ENCODE measurements around the gene RPS15. TPM values are rescaled to one million over a fixed set of nuclear protein-coding genes. Genes with fewer than 3 reads are reported as not detected.

Gene RPS15
- total and polyA plus RNA-seq, 3 experiments from 2014 or later: 1,485 to 2,756 (median 1,540) TPM

DNA sequence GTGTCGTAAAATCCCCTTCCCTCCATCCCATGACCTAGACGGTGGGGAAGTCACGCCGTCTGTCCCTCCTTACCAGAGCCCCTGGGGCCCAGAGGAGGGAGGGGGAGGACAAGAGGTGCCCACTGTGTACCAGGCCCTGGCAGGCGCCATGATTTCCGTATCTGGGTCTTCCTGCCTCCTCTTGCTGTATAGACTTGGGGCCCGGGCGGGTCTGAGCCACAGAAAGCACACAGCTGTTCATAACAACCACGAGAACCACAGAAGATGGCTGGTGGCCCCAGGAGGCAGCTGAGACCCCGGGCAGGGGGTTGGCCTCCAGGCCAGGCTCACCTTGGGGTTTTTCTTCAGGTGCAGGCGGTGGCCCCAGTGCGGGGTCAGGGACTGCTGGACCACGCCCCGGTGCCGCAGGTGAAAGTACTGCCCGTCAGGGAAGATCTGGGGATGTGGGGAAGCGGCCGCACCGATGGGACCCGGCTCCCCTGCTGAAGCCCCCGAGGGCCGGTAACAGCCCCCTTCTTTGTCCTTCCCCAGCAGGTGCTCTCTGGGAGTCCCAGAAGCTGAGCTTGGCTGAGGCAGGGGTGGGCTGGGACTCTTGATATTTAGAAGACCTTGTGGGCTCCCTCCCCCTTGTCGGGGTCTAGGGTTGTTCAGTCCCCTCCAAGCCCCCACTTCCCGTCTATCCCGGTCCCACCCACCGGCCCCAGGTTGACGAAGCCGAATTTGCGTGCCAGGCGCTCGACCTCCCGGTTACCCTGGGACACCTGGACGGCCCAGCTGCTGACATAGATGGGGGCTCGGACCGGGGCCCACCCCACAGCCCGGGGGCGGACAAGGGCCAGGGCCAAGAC is 51.5 kb downstream of the RPS15 start:
- Histone ChIP-seq H3K36me3 (ENCODE audit: insufficient read depth, low read length) (no peaks in the 10 kb centered on the region), H3K9me3 (ENCODE audit: low read length) (no peaks in the 10 kb centered on the region), H3K4me3 (ENCODE audit: low read length) (peak overlapping the region; percentile 92), H3K27ac (ENCODE audit: low read depth, low read length) (peak overlapping the region; percentile 69), H3K27me3 (ENCODE audit: insufficient read depth, low read length, poor library complexity, severe bottlenecking) (no peaks in the 10 kb centered on the region), H3K4me1 (ENCODE audit: insufficient read depth, low read length) (peaks cover 10% of the 10 kb centered on the region)
- ChIA-PET POLR2A (interaction anchor here (0.6 to 0.7 kb wide), 2 partner anchors 104 to 245 kb away, joined by 3 read pairs; no protein-coding TSS in a partner anchor), CTCF (interaction anchor here (1.7 to 1.8 kb wide), 2 partner anchors 32 to 45 kb away, joined by 5 read pairs; no protein-coding TSS in a partner anchor)
- Mint-ChIP-seq H3K9me3 (no peaks in the 10 kb centered on the region), H3K4me3 (peak overlapping the region; percentile 50 to 96 (median 74)), H3K27me3 (peaks cover 0 to 6% of the 10 kb centered on the region in 2 donors), H3K4me1 (peaks cover 7 to 18% (median 14%) of the 10 kb centered on the region in 3 donors), H3K36me3 (peaks cover 0 to 3% (median 0%) of the 10 kb centered on the region in 3 donors), H3K27ac (peak overlapping the region in 1 of 8 donors; percentile 46)
- DNase-seq: no peak

Other genes with a start within 250 kb of the RPS15 start
- 10 to 100 TPM; 66.9 to 69.7 TPM for gene STK11, start 232.6 kb upstream of the RPS15 start, total RNA-seq
- 37.0 TPM for gene STK11, start 232.6 kb upstream of the RPS15 start, polyA plus RNA-seq
- under 1 TPM; 0.22 to 0.80 TPM for gene CBARP, start 200.4 kb upstream of the RPS15 start, total RNA-seq
- gene CBARP, start 200.4 kb upstream of the RPS15 start, polyA plus RNA-seq: not detected
- gene ATP5F1D, start 196.6 kb upstream of the RPS15 start, total RNA-seq: 100 to 1,000 TPM; 179 to 180 TPM
- gene ATP5F1D, start 196.6 kb upstream of the RPS15 start, polyA plus RNA-seq: 271 TPM
- gene MIDN, start 189.8 kb upstream of the RPS15 start, total RNA-seq: 10 to 100 TPM; 39.8 to 45.3 TPM
- gene MIDN, start 189.8 kb upstream of the RPS15 start, polyA plus RNA-seq: 14.6 TPM
- gene CIRBP, start 169.1 kb upstream of the RPS15 start, total RNA-seq: 100 to 1,000 TPM; 253 to 258 TPM
- 238 TPM for gene CIRBP, start 169.1 kb upstream of the RPS15 start, polyA plus RNA-seq
- gene FAM174C, start 162.9 kb upstream of the RPS15 start, total RNA-seq: 100 to 1,000 TPM; 113 TPM
- gene FAM174C, start 162.9 kb upstream of the RPS15 start, polyA plus RNA-seq: 100 TPM
- not detected for gene EFNA2, start 152.5 kb upstream of the RPS15 start, total RNA-seq
- not detected for gene EFNA2, start 152.5 kb upstream of the RPS15 start, polyA plus RNA-seq
- gene NDUFS7, start 54.5 kb upstream of the RPS15 start, total RNA-seq: 100 to 1,000 TPM; 102 to 104 TPM
- 207 TPM for gene NDUFS7, start 54.5 kb upstream of the RPS15 start, polyA plus RNA-seq
- gene GAMT, start 36.9 kb upstream of the RPS15 start, total RNA-seq: 10 to 100 TPM; 29.0 to 29.5 TPM
- gene GAMT, start 36.9 kb upstream of the RPS15 start, polyA plus RNA-seq: 20.4 TPM
- gene DAZAP1, start 30.8 kb upstream of the RPS15 start, total RNA-seq: 100 to 1,000 TPM; 253 TPM
- gene DAZAP1, start 30.8 kb upstream of the RPS15 start, polyA plus RNA-seq: 7.7 TPM
- gene APC2, start 11.7 kb downstream of the RPS15 start, total RNA-seq: under 1 TPM; 0.09 to 0.11 TPM
- gene APC2, start 11.7 kb downstream of the RPS15 start, polyA plus RNA-seq: not detected
- gene C19orf25, start 40.8 kb downstream of the RPS15 start, total RNA-seq: 10 to 100 TPM; 36.9 to 41.4 TPM
- 56.7 TPM for gene C19orf25, start 40.8 kb downstream of the RPS15 start, polyA plus RNA-seq
- gene PCSK4, start 52.0 kb downstream of the RPS15 start, total RNA-seq: 1 to 10 TPM; 1.0 to 1.3 TPM
- gene PCSK4, start 52.0 kb downstream of the RPS15 start, polyA plus RNA-seq: 1.0 TPM
- gene REEP6, start 52.8 kb downstream of the RPS15 start, total RNA-seq: 1 to 10 TPM; 1.8 to 2.0 TPM
- gene REEP6, start 52.8 kb downstream of the RPS15 start, polyA plus RNA-seq: 4.5 TPM
- gene ADAMTSL5, start 74.6 kb downstream of the RPS15 start, total RNA-seq: 1 to 10 TPM; 2.3 to 2.7 TPM
- gene ADAMTSL5, start 74.6 kb downstream of the RPS15 start, polyA plus RNA-seq: 1.0 TPM
- gene PLK5, start 85.7 kb downstream of the RPS15 start, total RNA-seq: not detected
- not detected for gene PLK5, start 85.7 kb downstream of the RPS15 start, polyA plus RNA-seq
- 10 to 100 TPM; 10.8 TPM for gene MEX3D, start 129.9 kb downstream of the RPS15 start, total RNA-seq
- not detected for gene MEX3D, start 129.9 kb downstream of the RPS15 start, polyA plus RNA-seq
- 100 to 1,000 TPM; 127 to 138 TPM for gene MBD3, start 154.5 kb downstream of the RPS15 start, total RNA-seq
- gene MBD3, start 154.5 kb downstream of the RPS15 start, polyA plus RNA-seq: 13.7 TPM
- 100 to 1,000 TPM; 239 to 266 TPM for gene UQCR11, start 167.1 kb downstream of the RPS15 start, total RNA-seq
- 613 TPM for gene UQCR11, start 167.1 kb downstream of the RPS15 start, polyA plus RNA-seq
- gene TCF3, start 214.2 kb downstream of the RPS15 start, total RNA-seq: 10 to 100 TPM; 96.0 to 97.0 TPM
- gene TCF3, start 214.2 kb downstream of the RPS15 start, polyA plus RNA-seq: 13.3 TPM